HEK293 (cell line): ENCODE results near the gene DPEP3.

Source experiments
- CTCF ChIA-PET: fragments of 350-600 bp; formaldehyde crosslinking; extraction: SDS; loops from one replicate; lab custom pipeline; 2021; ENCODE audit warnings: antibody characterized with exemption; lab: Yijun Ruan, JAX
- POLR2A ChIA-PET: fragments of 300-600 bp; formaldehyde crosslinking; extraction: SDS; loops from one replicate; lab custom pipeline; 2020; ENCODE audit warnings: antibody characterized with exemption, inconsistent platforms; lab: Yijun Ruan, JAX
- H3K27ac ChIP-seq: fragments of 200-500 bp; sonication (Bioruptor generic); 2 replicates; pipeline ENCODE4 v1.5.1; 2014; ENCODE audit warnings: low read depth, low read length, control low read depth, inconsistent platforms; ENCODE audit errors: extremely low read depth
- H3K36me3 ChIP-seq, 2 experiments: fragments of 200-500 bp in 1 of 2; sonication (Bioruptor generic) in 1 of 2; 1 replicate in 1 of 2; 2 replicates in 1 of 2; pipeline ENCODE4 v1.5.1; 2014 to 2017; ENCODE audit warnings: inconsistent platforms in 2 of 2, low read length in 2 of 2; ENCODE audit not compliant: control insufficient read depth in 2 of 2, insufficient read depth in 1 of 2
- H3K4me1 ChIP-seq: fragments of 200-500 bp; sonication (Bioruptor generic); 2 replicates; pipeline ENCODE4 v1.5.1; 2014; ENCODE audit warnings: mild to moderate bottlenecking, low read length, inconsistent platforms; ENCODE audit not compliant: control insufficient read depth, insufficient read depth
- H3K4me3 ChIP-seq: 2 replicates; pipeline ENCODE4 v1.5.1; 2011; ENCODE audit warnings: low read depth, mild to moderate bottlenecking, control low read depth, low read length, moderate library complexity
- H3K9me3 ChIP-seq: fragments of 200-500 bp; sonication (Bioruptor generic); 2 replicates; pipeline ENCODE4 v1.5.1; 2014; ENCODE audit warnings: low read depth, low read length, inconsistent platforms; ENCODE audit not compliant: control insufficient read depth, insufficient read depth
- YY2 ChIP-seq: fragments of 450-650 bp; formaldehyde crosslinking; IDR thresholded peaks from 2 replicates; pipeline ENCODE4 v1.5.1; 2016; ENCODE audit warnings: missing biosample characterization, missing genetic modification characterization
- ZFP3 ChIP-seq: fragments of 450-650 bp; formaldehyde crosslinking; IDR thresholded peaks from 2 replicates; pipeline ENCODE4 v1.5.1; 2016; ENCODE audit warnings: low read depth, missing biosample characterization, missing genetic modification characterization
- ZNF114 ChIP-seq: fragments of 450-650 bp; formaldehyde crosslinking; IDR thresholded peaks from 2 replicates; pipeline ENCODE4 v1.5.0; 2017; ENCODE audit warnings: missing biosample characterization, missing genetic modification characterization
- ZNF121 ChIP-seq: fragments of 450-650 bp; formaldehyde crosslinking; IDR thresholded peaks from 2 replicates; pipeline ENCODE4 v1.5.1; 2016; ENCODE audit warnings: missing biosample characterization, missing genetic modification characterization
- ZNF132 ChIP-seq: fragments of 450-650 bp; formaldehyde crosslinking; IDR thresholded peaks from 2 replicates; pipeline ENCODE4 v1.5.1; 2017; ENCODE audit warnings: missing biosample characterization, missing genetic modification characterization, borderline replicate concordance
- ZNF140 ChIP-seq: fragments of 450-650 bp; formaldehyde crosslinking; IDR thresholded peaks from 2 replicates; pipeline ENCODE4 v1.5.1; 2016; ENCODE audit warnings: missing biosample characterization, missing genetic modification characterization
- ZNF19 ChIP-seq: fragments of 450-650 bp; formaldehyde crosslinking; IDR thresholded peaks from 2 replicates; pipeline ENCODE4; 2016; ENCODE audit warnings: missing biosample characterization, missing genetic modification characterization, low read depth
- ZNF221 ChIP-seq: fragments of 450-650 bp; formaldehyde crosslinking; IDR thresholded peaks from 2 replicates; pipeline ENCODE4 v1.5.1; 2017; ENCODE audit warnings: missing biosample characterization, missing genetic modification characterization, borderline replicate concordance
- ZNF239 ChIP-seq: fragments of 450-650 bp; formaldehyde crosslinking; IDR thresholded peaks from 2 replicates; pipeline ENCODE4 v1.5.1; 2016; ENCODE audit warnings: missing biosample characterization, missing genetic modification characterization
- ZNF362 ChIP-seq: fragments of 450-650 bp; formaldehyde crosslinking; IDR thresholded peaks from 2 replicates; pipeline ENCODE4 v1.5.1; 2016; ENCODE audit warnings: missing biosample characterization, missing genetic modification characterization
- ZNF394 ChIP-seq: fragments of 450-650 bp; formaldehyde crosslinking; IDR thresholded peaks from 2 replicates; pipeline ENCODE4 v1.5.1; 2016; ENCODE audit warnings: missing biosample characterization, missing genetic modification characterization, mild to moderate bottlenecking, moderate library complexity, borderline replicate concordance
- ZNF488 ChIP-seq: fragments of 450-650 bp; formaldehyde crosslinking; IDR thresholded peaks from 2 replicates; pipeline ENCODE4 v1.5.1; 2016; ENCODE audit warnings: missing biosample characterization, missing genetic modification characterization
- ZNF518A ChIP-seq: fragments of 450-650 bp; formaldehyde crosslinking; conservative IDR thresholded peaks from 2 replicates; pipeline ENCODE4 v1.5.1; 2016; ENCODE audit warnings: low read depth, missing biosample characterization, missing genetic modification characterization
- ZNF544 ChIP-seq: fragments of 450-650 bp; formaldehyde crosslinking; IDR thresholded peaks from 2 replicates; pipeline ENCODE4 v1.5.0; 2017; ENCODE audit warnings: missing biosample characterization, missing genetic modification characterization
- ZNF645 ChIP-seq: fragments of 450-650 bp; formaldehyde crosslinking; IDR thresholded peaks from 2 replicates; pipeline ENCODE4; 2016; ENCODE audit warnings: missing biosample characterization, missing genetic modification characterization
- ZNF707 ChIP-seq: fragments of 450-650 bp; formaldehyde crosslinking; IDR thresholded peaks from 2 replicates; pipeline ENCODE4 v1.5.1; 2016; ENCODE audit warnings: missing biosample characterization, missing genetic modification characterization
- ZSCAN18 ChIP-seq: fragments of 450-650 bp; formaldehyde crosslinking; IDR thresholded peaks from 2 replicates; pipeline ENCODE4 v1.5.1; 2016; ENCODE audit warnings: missing biosample characterization, missing genetic modification characterization
- TF ChIP-seq, protein P1 (sequence below): fragments of 450-650 bp; formaldehyde crosslinking; IDR thresholded peaks from 2 replicates; pipeline ENCODE4 v1.5.1; 2017; ENCODE audit warnings: missing biosample characterization, missing genetic modification characterization
- TF ChIP-seq, protein P2 (sequence below): fragments of 450-650 bp; formaldehyde crosslinking; IDR thresholded peaks from 2 replicates; pipeline ENCODE4 v1.5.1; 2016; ENCODE audit warnings: missing biosample characterization, missing genetic modification characterization

The DPEP3 gene

GRCh38 chr16:67990018-67990386, 9.7 kb upstream of the DPEP3 start (continued):
- TF ChIP-seq ZNF518A (tag by site-specific recombination) (no peak), ZNF121 (no peak), ZNF488 (tag by site-specific recombination) (no peak)

- ChIA-PET POLR2A (no interaction called here), CTCF (interaction anchor here (0.5 to 1.2 kb wide), 5 partner anchors 14 to 1626 kb away, joined by 3 to 6 read pairs (median 4); partner anchors contain the start of gene DUS2)
- H3K4me3 ChIP-seq: no peak overlapping the region
- H3K36me3 ChIP-seq: no peaks in the 10 kb centered on the region
- TF ChIP-seq ZNF221 (tag by site-specific recombination) (no peak), ZNF239 (tag by site-specific recombination) (no peak), ZNF140 (tag by site-specific recombination) (no peak), ZFP3 (tag by site-specific recombination) (no peak), ZNF362 (tag by site-specific recombination) (no peak), ZNF114 (tag by site-specific recombination) (no peak), ZSCAN18 (no peak), ZNF544 (no peak), ZNF132 (tag by site-specific recombination) (no peak), ZNF394 (tag by site-specific recombination) (no peak), ZNF707 (tag by site-specific recombination) (no peak), YY2 (tag by site-specific recombination) (no peak), ZNF19 (no peak), ZNF645 (tag by site-specific recombination) (no peak)
- TF ChIP-seq, protein P1, sequence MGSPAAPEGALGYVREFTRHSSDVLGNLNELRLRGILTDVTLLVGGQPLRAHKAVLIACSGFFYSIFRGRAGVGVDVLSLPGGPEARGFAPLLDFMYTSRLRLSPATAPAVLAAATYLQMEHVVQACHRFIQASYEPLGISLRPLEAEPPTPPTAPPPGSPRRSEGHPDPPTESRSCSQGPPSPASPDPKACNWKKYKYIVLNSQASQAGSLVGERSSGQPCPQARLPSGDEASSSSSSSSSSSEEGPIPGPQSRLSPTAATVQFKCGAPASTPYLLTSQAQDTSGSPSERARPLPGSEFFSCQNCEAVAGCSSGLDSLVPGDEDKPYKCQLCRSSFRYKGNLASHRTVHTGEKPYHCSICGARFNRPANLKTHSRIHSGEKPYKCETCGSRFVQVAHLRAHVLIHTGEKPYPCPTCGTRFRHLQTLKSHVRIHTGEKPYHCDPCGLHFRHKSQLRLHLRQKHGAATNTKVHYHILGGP (tag by site-specific recombination): no peak
- TF ChIP-seq, protein P2, sequence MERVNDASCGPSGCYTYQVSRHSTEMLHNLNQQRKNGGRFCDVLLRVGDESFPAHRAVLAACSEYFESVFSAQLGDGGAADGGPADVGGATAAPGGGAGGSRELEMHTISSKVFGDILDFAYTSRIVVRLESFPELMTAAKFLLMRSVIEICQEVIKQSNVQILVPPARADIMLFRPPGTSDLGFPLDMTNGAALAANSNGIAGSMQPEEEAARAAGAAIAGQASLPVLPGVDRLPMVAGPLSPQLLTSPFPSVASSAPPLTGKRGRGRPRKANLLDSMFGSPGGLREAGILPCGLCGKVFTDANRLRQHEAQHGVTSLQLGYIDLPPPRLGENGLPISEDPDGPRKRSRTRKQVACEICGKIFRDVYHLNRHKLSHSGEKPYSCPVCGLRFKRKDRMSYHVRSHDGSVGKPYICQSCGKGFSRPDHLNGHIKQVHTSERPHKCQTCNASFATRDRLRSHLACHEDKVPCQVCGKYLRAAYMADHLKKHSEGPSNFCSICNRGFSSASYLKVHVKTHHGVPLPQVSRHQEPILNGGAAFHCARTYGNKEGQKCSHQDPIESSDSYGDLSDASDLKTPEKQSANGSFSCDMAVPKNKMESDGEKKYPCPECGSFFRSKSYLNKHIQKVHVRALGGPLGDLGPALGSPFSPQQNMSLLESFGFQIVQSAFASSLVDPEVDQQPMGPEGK: no peak
- no peak overlapping the region for H3K27ac ChIP-seq
- H3K4me1 ChIP-seq: no peaks in the 10 kb centered on the region
- H3K9me3 ChIP-seq: no peaks in the 10 kb centered on the region
Observed at GRCh38 chr16:67989322-67990017, 9.2 kb upstream of the DPEP3 start.
